ENCODE data around the gene MSI2.

MSI2 gene

DNA sequence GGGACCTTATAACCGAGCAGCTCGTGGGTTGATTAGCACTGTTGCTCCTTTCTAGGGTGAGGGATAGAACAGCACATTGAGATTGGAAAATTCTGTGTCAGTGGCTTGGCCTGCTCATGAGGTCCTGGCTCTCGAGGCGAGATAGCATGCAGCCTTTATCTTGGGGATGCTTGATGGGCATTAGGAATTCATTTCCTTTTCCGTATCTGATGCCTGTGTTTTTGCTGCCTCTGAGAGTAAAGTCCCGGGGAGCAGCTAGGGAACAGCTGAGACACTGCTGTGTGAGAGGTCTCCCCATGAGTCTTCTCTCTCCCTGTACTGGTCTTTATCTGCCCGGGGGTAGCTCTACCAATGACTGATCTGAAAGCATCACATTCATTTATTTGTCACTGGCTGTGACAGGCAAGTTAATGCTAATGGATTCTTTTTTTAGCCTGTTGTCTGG lies 14.5 kb downstream of the MSI2 start:
- DNase-seq (ENCODE audit: low read depth in 2 of 2) = no peak

DNA sequence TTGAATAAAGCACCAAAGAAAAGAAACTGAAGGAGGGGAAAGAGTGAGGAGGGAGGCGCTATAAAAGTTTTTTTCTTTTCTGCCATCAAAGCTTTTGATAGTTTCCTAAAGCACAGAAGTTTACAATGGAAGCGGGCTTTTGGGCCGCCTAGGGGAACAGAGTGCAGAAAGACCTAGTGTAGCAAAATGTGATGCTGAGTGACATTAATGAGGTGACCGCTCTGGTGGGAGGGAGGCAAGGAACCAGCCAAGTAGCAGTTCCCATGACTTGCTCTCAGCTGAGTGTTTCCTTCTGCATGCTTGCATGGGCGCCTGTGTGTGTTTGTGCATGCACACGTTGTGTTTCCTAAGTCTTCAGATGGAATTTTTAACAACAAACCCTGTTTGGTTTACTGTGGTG lies 15.5 kb downstream of the MSI2 start:
- no peak for DNase-seq (ENCODE audit: low read depth in 2 of 2)

DNA sequence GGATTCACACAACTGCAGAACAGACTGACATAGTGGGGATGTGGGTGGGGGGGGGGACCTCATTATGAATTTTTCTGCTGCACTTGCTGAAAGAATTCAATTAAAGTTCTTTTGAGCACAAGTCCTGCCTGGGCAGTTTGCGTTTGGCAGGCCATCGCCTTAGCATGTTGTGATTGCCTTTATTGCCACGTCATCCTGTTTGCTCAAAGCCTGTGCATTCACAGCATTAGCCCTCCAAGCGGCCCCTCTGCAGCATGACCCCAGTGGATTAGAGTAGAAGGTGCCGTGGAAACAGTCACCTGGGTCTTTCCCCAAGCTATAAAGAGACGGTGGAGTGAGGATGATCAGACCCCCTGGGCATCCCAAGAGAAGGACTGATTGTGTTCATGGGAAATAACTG lies 17.2 kb downstream of the MSI2 start:
- no peak for DNase-seq (ENCODE audit: low read depth in 2 of 2)

DNA sequence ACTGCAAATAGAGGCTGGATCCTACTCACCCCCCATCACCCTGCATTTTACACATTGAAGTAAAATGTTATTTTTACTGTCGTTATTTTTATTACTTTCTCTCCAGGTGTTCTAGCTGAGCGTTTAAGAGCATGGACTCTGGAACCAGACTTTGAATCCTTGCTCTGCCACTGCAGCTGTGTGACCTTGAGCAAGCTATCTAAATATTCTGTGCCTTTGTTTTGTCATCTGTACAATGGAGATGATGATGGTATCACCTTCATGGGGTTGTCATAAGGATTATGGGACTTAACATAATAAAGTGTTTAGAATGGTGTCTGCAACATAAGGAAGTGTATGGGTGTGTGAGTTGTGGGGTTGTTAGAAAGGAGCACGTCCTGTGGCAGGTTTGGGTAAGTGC lies 17.8 kb downstream of the MSI2 start:
- DNase-seq (ENCODE audit: low read depth in 2 of 2) = no peak

DNA sequence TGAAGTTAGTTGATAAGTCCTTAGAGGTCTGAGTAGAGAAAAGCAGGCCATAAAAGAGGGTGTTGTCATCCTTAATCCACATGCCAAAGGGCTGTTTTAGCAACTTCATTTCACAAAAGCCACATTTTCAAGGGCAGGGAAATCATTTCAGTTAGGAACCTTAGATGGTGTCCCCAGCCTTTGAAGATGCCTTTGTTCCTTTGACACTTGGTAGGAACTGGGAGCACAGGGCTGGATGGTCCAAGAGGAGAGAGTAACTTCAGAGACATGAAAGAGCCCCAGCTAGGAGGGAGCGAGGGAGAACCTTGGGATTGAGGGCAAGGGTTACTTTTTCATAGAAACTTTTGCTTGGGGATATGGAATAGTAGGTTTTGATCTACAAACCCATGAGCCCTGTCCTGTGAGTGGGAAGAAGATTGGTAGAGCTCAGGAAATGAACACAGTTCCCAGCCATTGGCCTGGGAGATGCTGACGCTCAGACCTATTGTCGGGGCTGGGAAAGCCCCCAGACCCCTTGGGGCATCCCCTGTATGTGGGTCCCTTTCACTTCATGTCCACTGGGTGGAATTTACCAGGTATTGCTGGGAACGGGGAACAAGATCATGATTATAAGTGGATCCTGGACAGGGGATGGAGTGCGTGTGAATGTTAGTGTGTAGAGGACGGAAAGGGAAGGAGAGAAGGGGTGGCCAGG lies 18.9 kb downstream of the MSI2 start:
- no peak for DNase-seq (ENCODE audit: low read depth in 2 of 2)

DNA sequence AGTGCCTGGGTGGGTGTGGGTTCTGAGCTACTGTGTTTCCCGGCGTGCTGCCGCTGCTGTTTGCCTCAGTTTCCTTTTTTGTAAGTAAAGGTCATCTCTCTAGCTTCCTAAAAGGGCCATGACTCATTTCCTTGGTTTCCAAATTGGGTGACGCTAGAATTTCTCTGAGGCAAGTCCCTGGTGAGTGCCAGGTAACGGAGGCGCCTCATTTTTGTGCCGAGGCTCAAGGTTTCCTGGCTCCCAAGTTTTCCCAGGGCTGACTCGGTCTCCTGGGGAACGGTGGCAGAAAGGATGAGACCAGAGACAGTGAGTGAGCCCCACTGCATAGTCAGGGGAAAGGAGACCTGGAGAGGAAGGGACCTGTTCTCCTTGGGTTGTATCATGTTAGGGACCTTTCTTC lies 20.3 kb downstream of the MSI2 start:
- no peak for DNase-seq (ENCODE audit: low read depth in 2 of 2)

DNA sequence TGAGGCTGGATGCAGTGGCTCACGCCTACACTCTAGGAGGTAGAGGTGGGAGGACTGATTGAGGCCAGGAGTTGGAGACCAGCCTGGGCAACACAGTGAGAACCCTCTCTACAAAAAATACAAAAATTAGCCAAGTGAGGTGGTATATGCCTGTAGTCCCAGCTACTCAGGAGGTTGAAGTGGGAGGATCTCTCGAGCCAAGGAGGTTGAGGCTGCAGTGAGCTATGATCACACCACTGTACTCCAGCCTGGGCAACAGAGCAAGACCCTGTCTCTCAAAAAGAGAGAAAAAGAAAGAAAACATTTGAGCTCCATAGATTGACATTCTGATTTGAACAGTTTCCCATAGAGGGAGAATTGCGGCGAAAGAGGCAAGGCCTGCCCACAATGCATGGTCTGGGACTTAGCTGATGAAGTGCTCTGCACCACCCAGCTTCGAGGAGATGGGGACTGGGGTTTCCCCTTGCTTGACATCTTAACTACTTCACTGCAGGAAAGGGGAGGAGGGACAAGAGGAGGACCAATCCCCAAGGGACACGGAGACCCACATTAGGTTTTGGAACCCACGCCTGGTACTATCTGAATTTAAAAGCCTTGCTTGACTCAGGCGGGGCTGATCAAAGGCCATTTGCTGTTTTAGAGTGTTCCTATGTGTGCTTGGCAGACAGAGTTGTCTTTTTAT lies 21.7 kb downstream of the MSI2 start:
- no peak for DNase-seq (ENCODE audit: low read depth in 2 of 2)

DNA sequence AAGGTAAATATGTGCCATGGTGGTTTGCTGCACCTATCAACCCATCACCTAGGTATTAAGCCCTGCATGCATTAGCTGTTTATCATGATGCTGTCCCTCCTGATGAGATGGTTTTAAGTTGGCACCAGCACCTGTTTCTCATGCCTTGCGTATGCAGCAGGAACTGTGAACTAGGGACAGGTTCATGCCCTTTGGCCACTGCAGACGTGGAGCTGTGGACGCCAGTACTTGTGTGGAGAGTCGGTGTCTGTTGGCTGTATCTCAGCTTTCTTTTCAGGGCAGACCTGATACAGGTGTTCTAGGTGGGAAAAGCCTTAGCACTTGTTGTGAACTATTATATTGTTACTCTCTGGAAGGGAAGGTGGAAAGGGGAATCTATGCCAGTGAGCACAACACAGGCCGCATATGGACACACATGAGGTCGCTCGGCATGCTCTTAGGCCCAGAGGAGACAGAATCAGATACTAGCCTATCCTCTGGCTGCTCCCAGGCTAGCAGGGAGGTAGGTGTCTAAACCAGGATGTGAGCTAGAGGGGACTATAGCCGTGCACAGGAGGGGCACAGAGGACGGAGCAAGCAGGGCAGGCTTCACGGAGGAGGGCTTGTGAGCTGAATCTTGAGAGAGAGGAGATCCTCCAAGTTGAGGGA lies 22.5 kb downstream of the MSI2 start:
- no peak for DNase-seq (ENCODE audit: low read depth in 2 of 2)

DNA sequence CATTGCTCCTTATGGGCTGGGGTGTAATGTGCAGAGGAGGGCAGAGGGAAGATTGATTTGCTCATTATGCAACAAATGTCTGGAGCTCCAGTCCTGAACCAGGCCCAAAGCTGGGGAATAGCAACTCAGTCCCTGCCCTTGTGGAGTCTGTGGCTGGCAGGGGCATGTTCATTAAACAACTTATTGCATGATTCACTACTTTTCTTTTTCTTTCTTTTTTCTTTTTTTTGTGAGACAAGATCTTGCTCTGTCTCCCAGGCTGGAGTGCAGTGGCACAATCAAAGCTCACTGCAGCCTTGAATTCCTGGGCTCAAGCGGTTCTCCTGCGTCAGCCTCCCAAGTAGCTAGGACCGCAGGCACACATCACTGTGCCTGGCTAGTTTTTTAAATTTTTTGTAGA lies 23.1 kb downstream of the MSI2 start:
- DNase-seq (ENCODE audit: low read depth in 2 of 2) = no peak

DNA sequence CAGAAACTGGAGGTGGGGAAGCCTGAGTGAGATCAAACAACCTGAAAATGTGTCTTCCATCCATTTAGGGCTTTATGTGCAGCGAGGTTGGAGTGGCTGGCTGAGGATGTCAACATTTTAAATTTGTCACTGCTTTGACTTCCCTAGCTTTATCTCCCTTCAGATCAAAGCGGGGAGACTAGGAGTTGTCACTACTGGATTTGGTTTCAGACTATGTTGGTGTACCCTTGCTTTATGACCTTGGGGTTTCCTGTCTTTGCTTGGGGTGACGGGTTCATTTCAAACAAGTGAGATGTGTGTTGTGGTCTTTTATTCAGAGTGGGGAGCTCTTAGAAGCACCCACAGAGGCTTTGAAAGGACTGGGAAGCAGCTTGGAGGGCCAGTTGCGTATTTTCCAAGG lies 25.6 kb downstream of the MSI2 start:
- no peak for DNase-seq (ENCODE audit: low read depth in 2 of 2)

DNA sequence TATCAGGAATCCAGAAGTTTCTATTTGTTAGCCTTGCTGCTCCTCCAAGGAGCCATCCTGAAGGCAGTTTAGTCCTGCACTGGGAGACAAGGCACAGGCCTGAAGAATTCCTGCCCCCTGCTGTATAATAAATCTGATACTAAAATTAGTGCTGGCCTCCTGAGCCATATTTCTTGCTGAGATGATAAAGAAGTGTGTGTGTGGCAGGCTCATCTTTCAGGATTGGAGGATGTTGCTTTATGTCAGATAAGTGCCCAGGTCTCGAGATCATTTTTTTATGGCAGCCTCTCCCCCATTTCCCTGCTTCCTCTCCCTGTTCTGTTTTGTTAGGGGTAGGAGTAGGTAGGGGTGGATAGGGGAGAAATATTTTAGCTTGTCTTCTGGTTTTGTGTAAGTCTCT lies 26.0 kb downstream of the MSI2 start:
- DNase-seq (ENCODE audit: low read depth in 2 of 2) = no peak

DNA sequence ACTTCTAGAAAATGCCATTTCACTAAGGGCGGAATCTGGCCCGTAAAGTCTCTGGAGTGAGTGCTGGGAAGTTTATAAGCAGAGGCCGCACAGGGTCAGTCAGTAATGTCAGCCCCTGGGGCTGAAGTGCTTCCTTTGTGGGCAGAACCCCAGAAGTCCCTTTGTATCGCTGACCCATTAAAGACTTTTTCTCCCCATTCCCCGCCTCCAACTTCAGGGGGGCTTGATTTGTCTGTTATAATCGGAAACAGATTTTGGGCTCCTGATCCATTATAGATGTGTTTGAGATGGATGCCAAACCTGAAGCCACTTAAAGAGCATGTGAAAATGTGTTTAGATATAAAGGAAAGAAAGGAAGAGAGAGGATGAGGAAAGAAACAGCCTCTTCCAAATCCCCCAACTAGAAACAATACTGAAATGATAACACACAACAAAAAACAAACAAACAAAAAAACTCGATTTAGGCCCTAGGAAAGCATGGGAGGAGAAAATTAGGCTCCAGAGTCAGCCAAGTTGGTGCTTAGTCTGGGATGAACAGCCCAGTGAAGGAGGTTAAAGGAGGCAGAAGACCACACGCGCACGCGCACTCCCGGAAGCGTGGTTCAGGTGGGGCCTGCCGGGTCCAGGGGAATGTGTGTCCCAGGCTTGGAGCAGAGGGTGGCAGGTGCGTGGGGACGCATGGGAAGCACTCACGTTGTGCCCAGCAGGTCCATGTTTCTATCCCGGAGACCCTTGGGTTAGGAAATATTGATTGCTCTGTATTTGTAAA lies 27.1 kb downstream of the MSI2 start:
- no peak for DNase-seq (ENCODE audit: low read depth in 2 of 2)

DNA sequence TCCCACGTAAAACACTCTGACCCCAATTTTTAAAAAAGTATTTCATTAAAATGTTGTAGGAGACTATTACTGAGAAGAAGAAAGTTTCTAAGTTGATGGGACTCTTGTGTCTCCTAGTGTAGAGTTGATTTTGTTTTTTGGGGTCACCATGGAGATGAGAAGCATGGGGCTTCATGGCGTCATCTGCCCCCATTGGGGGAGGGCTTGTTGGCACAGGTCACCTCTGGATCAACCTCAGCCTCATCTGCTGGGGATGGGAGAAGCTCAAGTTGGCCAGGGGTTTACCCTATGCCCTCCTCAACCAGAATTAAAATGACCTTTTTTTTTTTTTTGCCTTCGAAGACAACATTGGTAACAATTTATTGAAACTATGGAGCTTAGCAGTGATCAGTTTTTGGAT lies 28.3 kb downstream of the MSI2 start:
- no peak for DNase-seq (ENCODE audit: low read depth in 2 of 2)

DNA sequence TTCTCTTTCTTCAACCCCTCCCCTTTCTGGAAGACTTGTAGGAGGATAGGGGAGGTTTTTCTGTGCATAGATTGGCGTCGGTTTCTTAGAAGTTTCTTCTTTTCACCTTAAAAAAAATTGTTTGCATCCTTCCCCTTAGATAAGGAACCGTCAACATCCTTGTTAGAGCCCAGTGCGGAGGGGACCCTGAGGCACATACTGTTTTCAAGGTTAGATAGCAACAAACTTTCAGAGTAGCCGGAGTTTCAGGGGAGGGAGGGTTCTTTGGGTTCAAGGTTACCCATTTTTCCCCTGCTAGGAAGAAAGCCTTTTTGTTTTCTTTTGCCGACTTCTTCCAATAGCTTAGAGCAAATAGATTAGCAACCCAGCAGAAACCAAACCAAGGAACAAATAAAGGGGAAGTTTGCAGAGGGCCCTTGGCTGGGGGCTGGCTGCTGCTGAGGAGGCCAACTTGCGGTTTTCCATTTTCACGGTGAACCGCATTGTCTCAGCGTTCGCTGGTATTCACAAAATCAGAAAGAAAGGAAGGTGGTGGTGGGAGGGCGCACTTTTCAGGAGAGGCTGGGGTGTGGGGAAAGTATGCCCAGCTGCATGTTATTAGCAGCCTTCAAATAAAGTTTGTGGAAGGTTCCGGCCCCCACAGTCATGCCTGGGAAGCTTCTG lies 28.8 kb downstream of the MSI2 start:
- no peak for DNase-seq (ENCODE audit: low read depth in 2 of 2)

DNA sequence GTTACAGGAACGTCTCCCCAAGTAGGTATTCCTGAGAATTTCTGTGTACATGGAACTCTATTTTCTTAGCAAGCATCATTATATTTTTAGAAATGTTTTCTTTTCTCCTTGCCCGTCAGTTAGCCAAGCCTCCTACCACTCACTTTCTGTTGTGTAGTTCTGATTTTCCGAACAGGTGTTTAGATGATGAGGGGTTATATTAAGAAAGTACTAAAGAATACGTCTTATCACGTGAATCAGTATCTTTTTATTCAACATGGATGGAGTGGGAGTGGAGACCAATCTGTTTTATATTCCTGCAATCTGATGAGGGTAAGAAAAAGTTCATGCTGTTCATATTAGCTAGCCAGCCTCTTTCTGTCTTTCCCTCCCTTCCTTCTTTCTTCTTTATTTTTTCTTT lies 29.4 kb downstream of the MSI2 start:
- DNase-seq (ENCODE audit: low read depth in 2 of 2) = no peak

DNA sequence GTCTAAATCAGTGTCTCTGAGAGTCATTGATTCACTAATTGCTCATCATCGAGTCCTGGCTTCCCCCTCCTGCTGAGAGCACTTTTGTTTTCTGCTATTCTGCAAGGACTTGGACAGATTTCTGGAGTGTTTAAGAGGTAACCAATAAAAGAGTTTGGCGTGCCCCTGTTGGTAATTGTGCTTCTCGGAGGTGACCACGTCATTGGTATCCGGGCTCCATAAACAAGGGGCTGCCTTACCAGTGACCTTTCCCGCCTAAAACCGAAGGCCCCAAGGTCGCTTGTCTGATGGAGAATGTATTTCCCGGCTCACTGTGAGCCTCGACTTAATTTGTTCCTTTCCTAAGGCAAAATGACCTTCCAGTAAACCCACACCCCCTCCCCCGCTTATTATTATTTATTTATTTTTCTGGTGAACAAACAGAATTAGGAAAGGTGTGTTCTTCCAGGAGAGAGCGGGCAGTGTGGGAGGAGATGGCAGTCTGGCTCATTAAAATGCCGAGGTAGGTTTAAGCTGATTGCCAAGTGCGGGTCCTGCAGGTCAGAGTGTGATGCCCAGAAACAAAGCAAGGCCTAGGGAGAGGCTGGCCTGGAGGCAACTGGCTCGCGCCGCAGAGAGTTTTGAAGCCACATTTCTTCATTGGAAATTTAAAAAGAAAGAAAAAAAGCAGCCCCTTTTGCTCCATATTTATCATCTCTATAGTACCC lies 30.2 kb downstream of the MSI2 start:
- DNase-seq (ENCODE audit: low read depth in 2 of 2) = no peak

DNA sequence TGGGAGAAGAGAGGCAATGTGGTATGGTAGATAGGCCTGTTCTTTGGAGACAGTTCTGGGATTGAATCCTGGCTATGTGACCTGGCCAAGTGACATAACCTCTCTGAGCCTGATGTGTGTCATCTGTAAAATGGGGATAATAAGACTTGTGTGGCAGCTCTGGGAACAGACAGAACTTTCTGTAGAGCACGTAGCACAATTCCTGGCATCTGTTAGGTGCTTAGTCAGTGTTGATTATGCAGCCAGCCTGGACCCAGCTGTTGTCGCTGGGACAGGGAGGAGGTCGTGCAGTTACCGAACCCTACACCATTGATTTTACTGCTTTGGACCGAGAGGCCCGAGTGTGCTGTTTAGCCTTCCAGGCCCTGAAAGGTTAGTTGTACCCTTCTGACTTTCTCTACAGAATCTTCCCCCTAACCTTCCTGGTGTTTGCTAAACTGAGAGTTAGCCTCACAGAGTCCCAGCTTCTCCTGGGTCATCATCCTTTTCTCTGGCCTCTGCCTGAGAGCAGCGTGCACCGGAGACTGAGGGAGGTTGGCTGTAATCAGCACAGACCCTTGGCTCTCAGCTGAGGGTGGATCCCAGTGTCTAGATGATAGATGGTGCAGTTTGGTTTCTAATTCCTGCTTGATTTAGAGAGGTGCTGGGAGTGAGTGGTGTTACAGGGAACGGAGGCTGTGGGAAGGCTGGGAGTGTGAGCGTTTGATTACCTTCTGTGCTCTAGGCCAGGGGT lies 31.9 kb downstream of the MSI2 start:
- no peak for DNase-seq (ENCODE audit: low read depth in 2 of 2)

DNA sequence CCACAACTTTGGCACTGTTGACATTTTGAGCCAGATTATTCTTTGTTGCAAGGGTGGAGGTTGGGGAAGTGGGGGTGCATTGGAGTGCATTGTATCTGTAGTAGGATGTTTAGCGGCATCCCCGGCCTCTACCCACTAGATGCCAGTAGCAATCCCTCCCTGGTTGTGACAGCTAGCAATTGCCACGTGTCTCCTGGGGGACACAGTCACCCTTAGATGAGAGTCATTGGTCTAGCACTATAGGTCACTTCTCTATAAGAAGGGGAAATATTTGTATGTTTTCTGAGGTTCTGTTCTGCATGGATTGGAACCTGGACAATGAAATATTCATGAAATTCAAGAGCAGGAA lies 32.4 kb downstream of the MSI2 start:
- no peak for DNase-seq (ENCODE audit: low read depth in 2 of 2)

DNA sequence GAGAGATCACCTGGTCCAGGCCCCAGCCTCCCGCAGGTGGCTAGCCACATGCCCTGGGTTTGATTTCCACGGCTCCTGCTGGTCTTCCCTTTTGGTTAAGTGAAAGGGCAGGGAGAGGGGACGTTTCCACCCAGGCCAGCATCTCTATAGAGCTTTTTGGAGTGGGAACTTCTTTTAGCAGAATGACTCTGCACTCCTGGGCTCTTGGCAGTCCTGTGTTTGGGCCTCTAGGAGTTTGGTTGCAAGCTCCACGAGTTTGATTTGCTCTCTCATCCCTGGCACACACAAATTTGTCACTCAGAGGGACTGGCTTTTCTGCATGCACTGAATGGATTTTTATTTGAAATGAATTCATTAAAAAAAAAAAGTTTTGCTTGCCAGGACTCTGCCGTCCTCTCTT lies 32.8 kb downstream of the MSI2 start:
- DNase-seq (ENCODE audit: low read depth in 2 of 2) = no peak

DNA sequence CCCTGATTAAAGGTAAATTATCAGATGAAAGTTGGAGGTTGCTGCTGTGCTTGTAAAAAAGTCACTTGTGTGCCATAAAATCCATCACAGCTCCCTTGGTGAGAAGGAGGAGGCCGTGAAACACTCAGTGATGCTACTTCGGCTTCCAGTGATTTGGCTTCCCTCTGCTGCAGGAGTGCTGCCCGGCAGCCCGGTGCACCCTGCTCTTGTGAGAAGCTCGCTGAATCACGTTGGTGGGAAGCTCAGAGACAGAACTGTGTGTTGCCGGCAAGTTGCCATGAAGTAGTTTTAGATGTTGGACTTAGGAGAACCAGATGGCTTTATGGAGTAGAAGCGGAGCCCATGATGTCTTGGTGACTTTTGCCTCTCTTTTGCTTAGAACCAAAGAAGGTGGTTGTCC lies 33.3 kb downstream of the MSI2 start:
- no peak for DNase-seq (ENCODE audit: low read depth in 2 of 2)

DNA sequence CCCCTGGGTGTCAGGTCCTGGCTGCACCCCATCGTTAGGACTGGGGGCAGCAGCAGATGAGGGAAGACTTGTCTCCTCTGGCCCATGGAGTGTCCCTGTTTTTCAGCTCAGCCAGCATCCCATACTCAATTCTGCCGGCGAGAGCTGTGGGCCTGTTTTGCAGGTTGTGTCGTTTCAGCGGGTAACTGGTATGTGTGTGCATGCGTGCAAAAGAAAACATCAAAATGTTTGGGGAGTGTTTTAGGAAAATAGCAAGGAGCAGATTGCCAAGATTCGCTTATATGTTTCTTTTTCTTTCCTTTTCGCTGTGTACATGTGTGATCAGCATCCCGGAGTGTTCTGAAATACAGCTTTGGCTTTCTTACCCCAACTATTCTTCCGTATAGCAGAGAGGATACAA lies 34.7 kb downstream of the MSI2 start:
- DNase-seq (ENCODE audit: low read depth in 2 of 2) = no peak

Data from fibroblast of skin of left quadriceps (primary cell).